ENCODE data around the gene DTNB.
"Not testable (repeated sequence)": the region's sequence is repeated elsewhere in the genome, so short reads cannot be mapped to it uniquely, and the experiment has no call there.

Gene DTNB

GRCh38 chr2:25585189-25585588 is 88.2 kb downstream of the DTNB start:
- no peak for DNase-seq

- DNase-seq = no peak
These were observed 91.1 kb downstream of the DTNB start for GRCh38 chr2:25582077-25582830.

GRCh38 chr2:25576596-25576995 is 96.8 kb downstream of the DTNB start:
- DNase-seq = no peak

GRCh38 chr2:25572638-25573037 is 100.7 kb downstream of the DTNB start:
- no peak for DNase-seq

GRCh38 chr2:25570161-25570845 is 103.1 kb downstream of the DTNB start:
- DNase-seq = no peak

GRCh38 chr2:25567406-25567805 is 106.0 kb downstream of the DTNB start:
- DNase-seq = peak; percentile 54

- DNase-seq = peak; percentile 15
These were observed 106.7 kb downstream of the DTNB start for GRCh38 chr2:25566694-25567093.

GRCh38 chr2:25566094-25566493 is 107.3 kb downstream of the DTNB start:
- no peak for DNase-seq

GRCh38 chr2:25561136-25561850 is 112.1 kb downstream of the DTNB start:
- DNase-seq = no peak

GRCh38 chr2:25559148-25559547 is 114.2 kb downstream of the DTNB start:
- DNase-seq = no peak

- DNase-seq = peak; percentile 86
These were observed 115.1 kb downstream of the DTNB start for GRCh38 chr2:25558262-25558661.

- DNase-seq = no peak
These were observed 116.0 kb downstream of the DTNB start for GRCh38 chr2:25557179-25558036.

GRCh38 chr2:25552318-25552717 is 121.1 kb downstream of the DTNB start:
- no peak for DNase-seq

GRCh38 chr2:25551316-25551715 is 122.1 kb downstream of the DTNB start:
- DNase-seq = no peak

- DNase-seq = not testable (repeated sequence)
These were observed 123.8 kb downstream of the DTNB start for GRCh38 chr2:25549571-25549970.

GRCh38 chr2:25548601-25549000 is 124.8 kb downstream of the DTNB start:
- no peak for DNase-seq

- DNase-seq = no peak
These were observed 126.5 kb downstream of the DTNB start for GRCh38 chr2:25546852-25547251.

GRCh38 chr2:25545899-25546298 is 127.5 kb downstream of the DTNB start:
- DNase-seq = no peak

- DNase-seq = no peak
These were observed 128.9 kb downstream of the DTNB start for GRCh38 chr2:25544445-25544844.

GRCh38 chr2:25543939-25544338 is 129.4 kb downstream of the DTNB start:
- no peak for DNase-seq

- DNase-seq = no peak
These were observed 132.0 kb downstream of the DTNB start for GRCh38 chr2:25541378-25541777.

- peak; percentile 14 for DNase-seq
These were observed 134.2 kb downstream of the DTNB start for GRCh38 chr2:25539136-25539535.

- no peak for DNase-seq
These were observed 135.9 kb downstream of the DTNB start for GRCh38 chr2:25537526-25537925.

Measured in fibroblast of skin of right biceps (primary cell).